CD8-positive, alpha-beta memory T cell (primary cell): ENCODE results near the gene MLLT3. TPM values are rescaled to one million over a fixed set of nuclear protein-coding genes. Genes with fewer than 3 reads are reported as not detected.
A peak's percentile ranks its signal among the peaks of the same experiment; 100 is the strongest.

Source experiments
- CTCF ChIA-PET: fragments of 350-600 bp; sonication (Branson Sonifier 250); formaldehyde crosslinking; loops from one replicate; lab custom pipeline; 2021; ENCODE audit warnings: antibody characterized with exemption; lab: Charles Lee
- POLR2A ChIA-PET: fragments of 350-600 bp; sonication (Branson Sonifier 250); formaldehyde crosslinking; loops from one replicate; lab custom pipeline; 2021; ENCODE audit warnings: antibody characterized with exemption; lab: Charles Lee
- DNase-seq, 5 donors: peaks; one replicate each; pipeline versions ENCODE4 v3.0.0 to v3.0.0-alpha.2; 2020 to 2022; ENCODE audit warnings: mixed read lengths in 1 of 5
- H3K27ac ChIP-seq: one replicate; pipeline ENCODE4 v1.7.0; 2013; ENCODE audit warnings: low read depth, mild to moderate bottlenecking, low read length, moderate library complexity
- H3K27me3 ChIP-seq: 2 replicates; pipeline ENCODE4 v1.7.0; 2013; ENCODE audit warnings: low read length, mild to moderate bottlenecking; ENCODE audit not compliant: insufficient read depth, poor library complexity, severe bottlenecking
- H3K36me3 ChIP-seq: 2 replicates; pipeline ENCODE4 v1.7.0; 2013; ENCODE audit warnings: mild to moderate bottlenecking, low read length, moderate library complexity; ENCODE audit not compliant: insufficient read depth
- H3K4me1 ChIP-seq: 2 replicates; pipeline ENCODE4 v1.7.0; 2013; ENCODE audit warnings: mild to moderate bottlenecking, low read length, moderate library complexity; ENCODE audit not compliant: insufficient read depth
- H3K4me3 ChIP-seq: 2 replicates; pipeline ENCODE4 v1.7.0; 2013; ENCODE audit warnings: mild to moderate bottlenecking, low read length
- H3K9me3 ChIP-seq: 2 replicates; pipeline ENCODE4 v1.7.0; 2013; ENCODE audit warnings: mild to moderate bottlenecking, low read length
- H3K27ac Mint-ChIP-seq, 8 donors: one replicate each; pipeline ENCODE4 v1.8.0; 2020 to 2021; ENCODE audit warnings: mixed read lengths in 8 of 8, mild to moderate bottlenecking in 6 of 8, inconsistent platforms in 3 of 8, moderate library complexity in 3 of 8
- H3K27me3 Mint-ChIP-seq, 2 donors: one replicate each; pipeline ENCODE4 v1.8.0; 2020 to 2021; ENCODE audit warnings: mixed read lengths in 2 of 2, mild to moderate bottlenecking in 1 of 2, moderate library complexity in 1 of 2
- H3K36me3 Mint-ChIP-seq, 3 donors: one replicate each; pipeline ENCODE4 v1.8.0; 2020 to 2021; ENCODE audit warnings: mixed read lengths in 3 of 3, inconsistent platforms in 1 of 3, mild to moderate bottlenecking in 1 of 3
- H3K4me1 Mint-ChIP-seq, 3 donors: one replicate each; pipeline ENCODE4 v1.8.0; 2020 to 2021; ENCODE audit warnings: mixed read lengths in 3 of 3, inconsistent platforms in 1 of 3, mild to moderate bottlenecking in 1 of 3
- H3K4me3 Mint-ChIP-seq, 7 donors: one replicate each; pipeline ENCODE4 v1.8.0; 2020 to 2021; ENCODE audit warnings: mixed read lengths in 7 of 7, mild to moderate bottlenecking in 6 of 7, moderate library complexity in 4 of 7, inconsistent platforms in 2 of 7
- H3K9me3 Mint-ChIP-seq, 5 donors: one replicate each; pipeline ENCODE4 v1.8.0; 2020 to 2022; ENCODE audit warnings: mixed read lengths in 5 of 5, mild to moderate bottlenecking in 3 of 5, moderate library complexity in 2 of 5, inconsistent platforms in 1 of 5
- polyA plus RNA-seq: library from polyadenylated mRNA; unstranded; fragments of 300-500 nt; fragmentation: Illumina TruSeq; gene quantifications from one replicate; pipeline ENCODE4 v1.2.3, GENCODE V29; 2021
- total RNA-seq, 2 experiments: library from RNA; stranded (reverse); gene quantifications; one replicate each; pipeline ENCODE4 v1.2.3, GENCODE V29; 2021

The MLLT3 gene
- total and polyA plus RNA-seq, 3 experiments from 2014 or later: 24.6 to 37.0 (median 36.8) TPM

DNA sequence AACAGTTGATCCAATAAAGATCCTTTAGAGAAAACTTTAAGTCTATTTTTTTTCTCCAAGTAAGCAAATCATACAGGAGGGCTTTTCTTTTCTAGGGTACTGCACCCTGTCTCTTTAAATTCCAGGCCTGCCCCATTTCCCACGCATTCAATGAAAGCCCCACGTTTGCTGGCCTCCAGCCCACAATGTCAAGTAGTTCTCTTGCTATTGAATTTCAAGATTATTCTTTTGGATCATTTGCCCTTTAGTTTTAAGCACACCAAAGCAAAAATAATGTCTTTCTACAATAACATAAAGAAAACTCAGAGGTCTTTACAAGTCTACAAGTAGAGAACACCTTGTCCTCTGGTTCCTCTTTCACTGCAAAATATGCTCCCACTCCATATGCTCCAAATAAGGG lies 15.6 kb downstream of the MLLT3 start:
- Histone ChIP-seq H3K4me3 (no peak overlapping the region), H3K27me3 (no peaks in the 10 kb centered on the region), H3K36me3 (no peaks in the 10 kb centered on the region), H3K4me1 (peaks cover 24% of the 10 kb centered on the region), H3K9me3 (no peaks in the 10 kb centered on the region), H3K27ac (no peak overlapping the region)
- H3K27ac Mint-ChIP-seq: no peak overlapping the region
- H3K27me3 Mint-ChIP-seq: no peaks in the 10 kb centered on the region
- DNase-seq: no peak
- H3K4me1 Mint-ChIP-seq: peaks cover 62 to 90% (median 88%) of the 10 kb centered on the region in 3 donors
- no peaks in the 10 kb centered on the region for H3K9me3 Mint-ChIP-seq
- H3K4me3 Mint-ChIP-seq: peak overlapping the region in 1 of 7 donors; percentile 6
- POLR2A ChIA-PET: interaction anchor here (1.0 kb wide), 1 partner anchor 15 kb away, joined by 4 read pairs; the partner anchor contains the start of gene MLLT3
- CTCF ChIA-PET: no interaction called here
- peaks cover 0 to 3% (median 2%) of the 10 kb centered on the region in 3 donors for H3K36me3 Mint-ChIP-seq

DNA sequence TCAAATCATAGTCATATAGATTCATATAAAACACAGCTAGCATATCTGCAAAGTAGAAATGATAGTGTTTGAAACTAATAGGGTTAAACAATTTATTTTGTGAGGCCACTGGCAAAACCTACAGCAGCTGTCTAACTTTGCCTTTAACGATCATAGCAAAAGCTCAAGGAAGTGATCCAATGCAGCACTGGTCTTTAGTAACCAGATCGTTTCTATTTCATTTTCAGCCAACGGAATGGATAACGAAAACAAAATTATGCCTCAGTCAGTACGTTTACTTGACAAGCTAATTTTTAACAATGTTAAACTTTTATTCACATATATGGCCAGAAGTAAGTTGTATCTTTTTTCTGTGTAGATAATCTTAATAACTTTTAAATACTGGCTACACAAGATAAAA lies 17.7 kb downstream of the MLLT3 start:
- H3K36me3 ChIP-seq: no peaks in the 10 kb centered on the region
- Mint-ChIP-seq H3K9me3 (no peaks in the 10 kb centered on the region), H3K27me3 (no peaks in the 10 kb centered on the region), H3K4me1 (peaks cover 63 to 88% (median 83%) of the 10 kb centered on the region in 3 donors), H3K4me3 (peak overlapping the region in 3 of 7 donors; percentile 22 to 56 (median 52)), H3K27ac (peak overlapping the region in 1 of 8 donors; percentile 2), H3K36me3 (peaks cover 5 to 10% (median 6%) of the 10 kb centered on the region in 3 donors)
- ChIA-PET CTCF (interaction anchor here (0.9 kb wide), 1 partner anchor 591 kb away, joined by 3 read pairs; no protein-coding TSS in a partner anchor), POLR2A (interaction anchor here (1.3 kb wide), 1 partner anchor 18 kb away, joined by 7 read pairs; the partner anchor contains the start of gene MLLT3)
- H3K27ac ChIP-seq: no peak overlapping the region
- H3K4me1 ChIP-seq: peaks cover 16% of the 10 kb centered on the region
- no peaks in the 10 kb centered on the region for H3K27me3 ChIP-seq
- H3K9me3 ChIP-seq: no peaks in the 10 kb centered on the region
- no peak overlapping the region for H3K4me3 ChIP-seq
- peak in 1 of 5 donors; percentile 16 for DNase-seq

DNA sequence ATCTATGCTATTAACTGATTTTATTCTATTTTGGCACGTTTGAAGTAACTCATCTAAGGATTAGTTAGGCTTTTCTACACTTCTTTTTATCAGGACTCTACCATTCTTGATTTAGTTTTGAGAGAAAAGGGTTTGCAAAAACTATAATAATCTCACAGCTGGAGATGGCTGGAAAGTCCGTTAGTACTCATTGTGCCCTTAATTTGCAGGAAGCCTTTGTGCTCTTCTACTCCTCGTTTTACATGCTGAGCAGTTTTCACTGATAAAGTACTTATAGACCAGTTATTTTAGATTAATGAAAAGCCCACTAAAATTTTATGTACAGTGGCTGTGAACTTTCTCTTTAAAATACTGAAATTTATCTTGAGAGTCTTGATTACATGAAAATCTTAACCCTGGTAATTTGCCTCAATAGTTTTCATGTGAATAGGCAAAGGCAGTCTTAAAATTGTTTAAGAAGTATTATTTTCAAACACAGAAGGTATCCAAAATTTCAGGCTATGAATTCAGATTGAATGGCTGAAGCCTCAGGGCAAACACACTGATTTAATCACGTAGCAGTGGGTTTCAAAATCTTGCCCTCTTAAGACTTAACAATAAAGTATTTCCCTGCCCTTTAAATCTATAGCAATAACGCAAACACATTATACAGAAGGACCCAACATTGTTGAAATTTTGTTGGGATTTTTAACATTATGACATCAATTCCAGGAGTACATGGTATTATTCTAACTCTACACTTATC lies 18.6 kb downstream of the MLLT3 start:
- no peak overlapping the region for H3K4me3 ChIP-seq
- peaks cover 5 to 12% (median 6%) of the 10 kb centered on the region in 3 donors for H3K36me3 Mint-ChIP-seq
- H3K27me3 Mint-ChIP-seq: no peaks in the 10 kb centered on the region
- peaks cover 15% of the 10 kb centered on the region for H3K4me1 ChIP-seq
- no peaks in the 10 kb centered on the region for H3K36me3 ChIP-seq
- no peaks in the 10 kb centered on the region for H3K9me3 ChIP-seq
- H3K4me1 Mint-ChIP-seq: peaks cover 62 to 88% (median 84%) of the 10 kb centered on the region in 3 donors
- CTCF ChIA-PET: no interaction called here
- POLR2A ChIA-PET: no interaction called here
- H3K4me3 Mint-ChIP-seq: no peak overlapping the region
- no peak overlapping the region for H3K27ac ChIP-seq
- DNase-seq: no peak
- H3K27me3 ChIP-seq: no peaks in the 10 kb centered on the region
- no peak overlapping the region for H3K27ac Mint-ChIP-seq
- no peaks in the 10 kb centered on the region for H3K9me3 Mint-ChIP-seq

DNA sequence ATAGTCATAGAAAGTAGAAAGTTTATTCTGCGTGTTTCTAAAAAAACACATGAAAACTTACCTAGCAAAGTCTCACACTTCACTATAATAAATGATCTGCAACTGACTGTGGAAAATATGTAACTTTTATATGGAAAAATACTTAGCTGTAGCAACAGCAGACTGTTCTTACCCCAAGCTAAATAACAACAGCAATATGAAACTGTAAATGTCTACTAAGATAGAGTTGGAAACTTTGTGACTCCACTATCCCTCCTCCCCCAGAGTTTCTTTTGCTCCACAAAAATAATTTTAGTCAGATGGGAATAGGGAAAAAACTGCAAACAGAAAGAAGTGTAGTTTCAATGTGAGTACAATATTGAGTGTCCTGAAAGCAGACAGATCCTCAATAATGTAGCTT lies 21.0 kb downstream of the MLLT3 start:
- POLR2A ChIA-PET: no interaction called here
- H3K4me1 Mint-ChIP-seq: peaks cover 63 to 83% (median 79%) of the 10 kb centered on the region in 3 donors

DNA sequence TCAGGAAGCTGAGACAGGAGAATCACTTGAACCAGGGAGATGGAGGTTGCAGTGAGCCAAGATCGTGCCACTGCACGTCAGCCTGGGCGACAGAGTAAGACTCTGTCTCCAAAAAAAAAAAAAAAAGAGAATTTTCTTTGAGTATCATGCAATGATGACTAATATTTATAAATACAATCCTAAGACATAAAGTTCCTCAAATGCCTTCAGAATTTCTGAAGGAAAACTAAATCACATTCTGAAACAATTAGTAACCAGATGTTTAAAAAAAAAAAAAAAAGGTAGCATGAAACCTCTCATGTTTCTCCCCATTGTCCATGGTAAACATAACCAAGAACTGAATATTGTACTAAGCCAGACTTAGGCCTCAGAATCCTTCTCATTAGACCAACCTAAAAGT lies 23.1 kb downstream of the MLLT3 start:
- ChIA-PET CTCF (no interaction called here), POLR2A (interaction anchor here (1.1 kb wide), 1 partner anchor 23 kb away, joined by 5 read pairs; the partner anchor contains the start of gene MLLT3)
- Mint-ChIP-seq H3K9me3 (no peaks in the 10 kb centered on the region), H3K36me3 (peaks cover 6 to 14% (median 9%) of the 10 kb centered on the region in 3 donors), H3K4me3 (no peak overlapping the region), H3K4me1 (peaks cover 61 to 80% (median 77%) of the 10 kb centered on the region in 3 donors), H3K27ac (no peak overlapping the region), H3K27me3 (no peaks in the 10 kb centered on the region)
- Histone ChIP-seq H3K4me1 (peaks cover 28% of the 10 kb centered on the region), H3K36me3 (no peaks in the 10 kb centered on the region), H3K9me3 (no peaks in the 10 kb centered on the region), H3K27ac (no peak overlapping the region), H3K4me3 (no peak overlapping the region), H3K27me3 (no peaks in the 10 kb centered on the region)
- DNase-seq: no peak

More for the DNA sequence above, 21.0 kb downstream of the MLLT3 start:
- Mint-ChIP-seq H3K27ac (no peak overlapping the region), H3K4me3 (no peak overlapping the region), H3K36me3 (peaks cover 6 to 14% (median 9%) of the 10 kb centered on the region in 3 donors), H3K27me3 (no peaks in the 10 kb centered on the region), H3K9me3 (no peaks in the 10 kb centered on the region)
- no peak overlapping the region for H3K4me3 ChIP-seq
- CTCF ChIA-PET: interaction anchor here (1.9 kb wide), 1 partner anchor 9 kb away, joined by 5 read pairs; no protein-coding TSS in a partner anchor
- H3K27ac ChIP-seq: no peak overlapping the region
- H3K27me3 ChIP-seq: no peaks in the 10 kb centered on the region
- H3K4me1 ChIP-seq: peaks cover 25% of the 10 kb centered on the region
- H3K9me3 ChIP-seq: no peaks in the 10 kb centered on the region
- DNase-seq: no peak
- H3K36me3 ChIP-seq: no peaks in the 10 kb centered on the region

DNA sequence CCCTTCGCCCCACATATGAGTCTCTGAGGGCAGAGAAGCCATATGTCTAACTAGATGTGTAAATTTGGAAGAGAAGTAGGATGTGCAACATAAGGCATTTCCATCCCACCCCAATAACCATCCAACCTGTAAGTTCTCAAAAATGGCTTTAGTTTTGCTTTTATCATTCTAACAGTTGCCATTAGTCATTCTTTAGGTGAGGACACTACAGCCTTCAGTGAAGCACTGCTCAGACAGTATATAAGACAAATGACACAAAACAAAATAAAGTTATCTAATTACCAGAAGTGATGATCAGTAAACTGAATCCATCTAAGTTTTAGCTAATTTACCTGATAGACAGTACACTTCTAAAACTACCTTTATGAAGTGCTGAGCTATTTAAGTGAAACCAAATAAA lies 23.9 kb downstream of the MLLT3 start:
- Mint-ChIP-seq H3K4me1 (peaks cover 57 to 78% (median 77%) of the 10 kb centered on the region in 3 donors), H3K4me3 (no peak overlapping the region), H3K9me3 (no peaks in the 10 kb centered on the region), H3K36me3 (peaks cover 6 to 14% (median 9%) of the 10 kb centered on the region in 3 donors), H3K27me3 (no peaks in the 10 kb centered on the region), H3K27ac (peak overlapping the region in 1 of 8 donors; percentile 37)
- Histone ChIP-seq H3K9me3 (no peaks in the 10 kb centered on the region), H3K27ac (no peak overlapping the region), H3K4me1 (peaks cover 24% of the 10 kb centered on the region), H3K36me3 (no peaks in the 10 kb centered on the region), H3K27me3 (no peaks in the 10 kb centered on the region), H3K4me3 (no peak overlapping the region)
- POLR2A ChIA-PET: no interaction called here
- DNase-seq: no peak
- CTCF ChIA-PET: no interaction called here

DNA sequence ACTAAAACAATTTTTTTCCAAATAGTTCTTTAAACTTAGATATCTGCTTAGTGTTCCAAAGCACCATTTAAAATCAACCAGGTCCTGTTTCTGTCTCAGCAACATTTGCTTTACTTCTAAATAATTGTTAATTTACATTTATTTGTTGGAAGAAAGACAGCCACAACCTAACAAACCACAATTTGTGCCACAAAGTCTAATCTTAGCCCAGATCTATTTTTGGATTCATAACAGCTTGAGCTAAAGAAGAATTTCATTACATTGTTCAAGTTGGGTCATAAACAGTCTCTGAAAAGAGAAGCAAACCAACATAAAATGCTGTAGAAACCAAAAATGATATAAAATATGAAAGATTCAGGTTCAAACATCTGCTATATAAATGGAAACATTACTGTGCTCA lies 24.4 kb downstream of the MLLT3 start:
- Histone ChIP-seq H3K9me3 (no peaks in the 10 kb centered on the region), H3K27me3 (no peaks in the 10 kb centered on the region), H3K36me3 (no peaks in the 10 kb centered on the region), H3K4me1 (peaks cover 25% of the 10 kb centered on the region), H3K4me3 (no peak overlapping the region), H3K27ac (no peak overlapping the region)
- H3K4me3 Mint-ChIP-seq: no peak overlapping the region
- peaks cover 6 to 14% (median 9%) of the 10 kb centered on the region in 3 donors for H3K36me3 Mint-ChIP-seq
- ChIA-PET CTCF (no interaction called here), POLR2A (no interaction called here)
- no peak for DNase-seq
- no peaks in the 10 kb centered on the region for H3K27me3 Mint-ChIP-seq
- H3K4me1 Mint-ChIP-seq: peaks cover 53 to 77% (median 76%) of the 10 kb centered on the region in 3 donors
- H3K27ac Mint-ChIP-seq: no peak overlapping the region
- H3K9me3 Mint-ChIP-seq: no peaks in the 10 kb centered on the region

DNA sequence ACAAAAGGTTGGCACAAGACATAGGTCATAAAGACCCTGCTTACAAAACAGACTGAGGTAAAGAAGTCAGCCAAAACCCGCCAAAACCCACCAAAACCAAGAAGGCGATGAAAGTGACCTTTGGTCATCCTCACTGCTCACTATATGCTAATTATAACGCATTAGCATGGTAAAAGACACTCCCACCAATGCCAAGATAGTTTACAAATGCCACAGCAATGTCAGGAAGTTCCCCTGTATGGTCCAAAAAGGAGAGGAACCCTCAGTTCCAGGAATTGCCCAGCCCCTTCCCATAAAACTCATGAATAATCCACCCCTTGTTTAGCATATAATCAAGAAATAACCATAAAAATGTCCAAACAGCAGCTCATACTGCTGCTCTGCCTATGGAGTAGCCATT lies 27.7 kb downstream of the MLLT3 start:
- Histone ChIP-seq H3K4me3 (no peak overlapping the region), H3K27me3 (no peaks in the 10 kb centered on the region), H3K36me3 (no peaks in the 10 kb centered on the region), H3K27ac (no peak overlapping the region), H3K9me3 (no peaks in the 10 kb centered on the region), H3K4me1 (peaks cover 23% of the 10 kb centered on the region)
- CTCF ChIA-PET: no interaction called here
- DNase-seq: no peak
- POLR2A ChIA-PET: no interaction called here
- Mint-ChIP-seq H3K4me3 (no peak overlapping the region), H3K4me1 (peaks cover 41 to 66% (median 64%) of the 10 kb centered on the region in 3 donors), H3K27me3 (no peaks in the 10 kb centered on the region), H3K27ac (peak overlapping the region in 1 of 8 donors; percentile 1), H3K9me3 (no peaks in the 10 kb centered on the region), H3K36me3 (peaks cover 7 to 10% (median 9%) of the 10 kb centered on the region in 3 donors)
